ENCODE data around the gene CREB5. TPM values are rescaled to one million over a fixed set of nuclear protein-coding genes. Genes with fewer than 3 reads are reported as not detected.

The CREB5 gene
- polyA plus RNA-seq, 1 donor from 2014 or later = 3.7 TPM

DNA sequence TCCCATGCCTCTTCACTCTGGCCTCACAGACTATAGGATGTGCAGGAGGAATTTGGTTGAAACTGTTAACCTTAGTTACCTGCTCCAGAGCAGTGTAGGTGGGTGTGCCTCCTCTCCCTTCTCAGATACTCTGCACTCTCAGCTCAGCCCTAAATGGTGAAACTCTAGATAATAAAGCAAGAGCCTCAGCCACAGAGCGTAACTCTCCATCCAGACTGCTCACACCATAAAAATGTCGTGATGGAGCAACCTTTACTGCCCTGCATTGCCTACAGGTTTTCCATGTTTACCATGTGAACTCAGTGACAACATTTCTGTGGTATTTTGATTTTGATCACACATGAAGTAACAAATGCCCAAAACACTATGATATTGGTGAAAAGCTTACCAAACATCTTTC lies 227.7 kb downstream of the CREB5 start:
- H3K36me3 ChIP-seq (ENCODE audit: insufficient read depth, low read length) = no peaks in the 10 kb centered on the region
- H3F3A ChIP-seq (ENCODE audit: insufficient read depth, low read length, poor library complexity, severe bottlenecking) = no peaks in the 10 kb centered on the region
- H3K9me2 ChIP-seq (ENCODE audit: insufficient read depth, low read length) = no peaks in the 10 kb centered on the region
- no peaks in the 10 kb centered on the region for H3K27me3 ChIP-seq (ENCODE audit: insufficient read depth, low read depth, low read length)
- no peak overlapping the region for H3K27ac ChIP-seq (ENCODE audit: low read length)
- TF ChIP-seq EZH2 (IDR thresholded peaks at IDR 0.05; ENCODE audit: borderline replicate concordance, insufficient read depth, low read length, poor library complexity, severe bottlenecking) = no peak
- TF ChIP-seq MXI1 (conservative IDR thresholded peaks at IDR 0.05; ENCODE audit: poor library complexity, severe bottlenecking) = no peak
- no peak for TF ChIP-seq RAD21 (conservative IDR thresholded peaks at IDR 0.05)
- TF ChIP-seq, protein P1, sequence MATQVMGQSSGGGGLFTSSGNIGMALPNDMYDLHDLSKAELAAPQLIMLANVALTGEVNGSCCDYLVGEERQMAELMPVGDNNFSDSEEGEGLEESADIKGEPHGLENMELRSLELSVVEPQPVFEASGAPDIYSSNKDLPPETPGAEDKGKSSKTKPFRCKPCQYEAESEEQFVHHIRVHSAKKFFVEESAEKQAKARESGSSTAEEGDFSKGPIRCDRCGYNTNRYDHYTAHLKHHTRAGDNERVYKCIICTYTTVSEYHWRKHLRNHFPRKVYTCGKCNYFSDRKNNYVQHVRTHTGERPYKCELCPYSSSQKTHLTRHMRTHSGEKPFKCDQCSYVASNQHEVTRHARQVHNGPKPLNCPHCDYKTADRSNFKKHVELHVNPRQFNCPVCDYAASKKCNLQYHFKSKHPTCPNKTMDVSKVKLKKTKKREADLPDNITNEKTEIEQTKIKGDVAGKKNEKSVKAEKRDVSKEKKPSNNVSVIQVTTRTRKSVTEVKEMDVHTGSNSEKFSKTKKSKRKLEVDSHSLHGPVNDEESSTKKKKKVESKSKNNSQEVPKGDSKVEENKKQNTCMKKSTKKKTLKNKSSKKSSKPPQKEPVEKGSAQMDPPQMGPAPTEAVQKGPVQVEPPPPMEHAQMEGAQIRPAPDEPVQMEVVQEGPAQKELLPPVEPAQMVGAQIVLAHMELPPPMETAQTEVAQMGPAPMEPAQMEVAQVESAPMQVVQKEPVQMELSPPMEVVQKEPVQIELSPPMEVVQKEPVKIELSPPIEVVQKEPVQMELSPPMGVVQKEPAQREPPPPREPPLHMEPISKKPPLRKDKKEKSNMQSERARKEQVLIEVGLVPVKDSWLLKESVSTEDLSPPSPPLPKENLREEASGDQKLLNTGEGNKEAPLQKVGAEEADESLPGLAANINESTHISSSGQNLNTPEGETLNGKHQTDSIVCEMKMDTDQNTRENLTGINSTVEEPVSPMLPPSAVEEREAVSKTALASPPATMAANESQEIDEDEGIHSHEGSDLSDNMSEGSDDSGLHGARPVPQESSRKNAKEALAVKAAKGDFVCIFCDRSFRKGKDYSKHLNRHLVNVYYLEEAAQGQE (IDR thresholded peaks at IDR 0.05; ENCODE audit: borderline replicate concordance) = no peak
- TF ChIP-seq, protein P2, sequence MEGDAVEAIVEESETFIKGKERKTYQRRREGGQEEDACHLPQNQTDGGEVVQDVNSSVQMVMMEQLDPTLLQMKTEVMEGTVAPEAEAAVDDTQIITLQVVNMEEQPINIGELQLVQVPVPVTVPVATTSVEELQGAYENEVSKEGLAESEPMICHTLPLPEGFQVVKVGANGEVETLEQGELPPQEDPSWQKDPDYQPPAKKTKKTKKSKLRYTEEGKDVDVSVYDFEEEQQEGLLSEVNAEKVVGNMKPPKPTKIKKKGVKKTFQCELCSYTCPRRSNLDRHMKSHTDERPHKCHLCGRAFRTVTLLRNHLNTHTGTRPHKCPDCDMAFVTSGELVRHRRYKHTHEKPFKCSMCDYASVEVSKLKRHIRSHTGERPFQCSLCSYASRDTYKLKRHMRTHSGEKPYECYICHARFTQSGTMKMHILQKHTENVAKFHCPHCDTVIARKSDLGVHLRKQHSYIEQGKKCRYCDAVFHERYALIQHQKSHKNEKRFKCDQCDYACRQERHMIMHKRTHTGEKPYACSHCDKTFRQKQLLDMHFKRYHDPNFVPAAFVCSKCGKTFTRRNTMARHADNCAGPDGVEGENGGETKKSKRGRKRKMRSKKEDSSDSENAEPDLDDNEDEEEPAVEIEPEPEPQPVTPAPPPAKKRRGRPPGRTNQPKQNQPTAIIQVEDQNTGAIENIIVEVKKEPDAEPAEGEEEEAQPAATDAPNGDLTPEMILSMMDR (IDR thresholded peaks at IDR 0.05; ENCODE audit: poor library complexity, severe bottlenecking) = no peak
- H3K4me3 ChIP-seq (ENCODE audit: low read length) = no peak overlapping the region
- H3K4me2 ChIP-seq (ENCODE audit: low read length) = no peak overlapping the region
- no peak overlapping the region for H2AFZ ChIP-seq (ENCODE audit: low read depth, low read length)
- H3K9me3 ChIP-seq (ENCODE audit: low read length) = no peaks in the 10 kb centered on the region
- no peak overlapping the region for H3K9ac ChIP-seq (ENCODE audit: low read length)
- H4K20me1 ChIP-seq (ENCODE audit: insufficient read depth) = no peaks in the 10 kb centered on the region
- no peaks in the 10 kb centered on the region for H3K79me2 ChIP-seq (replicated peaks; ENCODE audit: insufficient read depth, low read length)

DNA sequence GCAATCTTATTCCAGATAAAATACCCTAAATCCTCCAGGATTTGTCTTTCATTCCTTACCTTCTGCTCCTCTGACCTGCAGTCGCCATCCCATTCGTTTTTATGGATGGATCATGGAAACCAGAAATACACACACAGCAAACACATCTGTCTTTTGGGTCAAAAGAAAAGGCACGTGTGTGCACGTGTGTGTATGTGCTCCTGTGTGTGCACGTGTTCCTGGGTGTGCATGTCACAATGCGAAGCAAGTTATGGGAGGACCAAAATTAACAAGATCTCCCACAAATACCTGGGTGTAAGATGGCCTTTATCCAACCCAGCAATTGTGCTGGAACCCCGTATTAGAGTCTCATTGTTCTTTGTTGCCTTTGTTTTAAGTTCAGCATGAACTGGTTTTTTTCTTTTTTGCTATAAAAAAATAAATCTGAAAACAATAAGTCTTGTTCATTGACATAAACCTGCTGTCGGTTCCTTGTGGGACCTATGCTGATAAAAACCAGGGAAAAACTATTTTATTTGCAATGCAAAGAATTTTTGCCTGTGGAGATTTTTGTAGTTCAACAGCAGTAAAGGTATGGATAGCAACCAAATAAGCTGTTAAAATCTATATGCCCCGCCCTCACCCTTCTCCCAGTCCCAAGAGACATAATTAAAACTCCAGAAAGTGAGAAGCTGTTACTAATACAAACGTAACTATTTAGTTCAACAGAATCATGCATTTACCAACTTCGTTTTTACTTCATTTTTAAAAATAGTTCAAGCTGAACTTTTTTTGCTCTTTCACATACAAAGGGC lies 229.6 kb downstream of the CREB5 start:
- Histone ChIP-seq H3K4me2 (ENCODE audit: low read length) (no peak overlapping the region), H3K9ac (ENCODE audit: low read length) (no peak overlapping the region), H2AFZ (ENCODE audit: low read depth, low read length) (no peak overlapping the region), H3K4me3 (ENCODE audit: low read length) (no peak overlapping the region), H3K36me3 (ENCODE audit: insufficient read depth, low read length) (no peaks in the 10 kb centered on the region), H3K27ac (ENCODE audit: low read length) (no peak overlapping the region), H3K9me3 (ENCODE audit: low read length) (no peaks in the 10 kb centered on the region), H4K20me1 (ENCODE audit: insufficient read depth) (no peaks in the 10 kb centered on the region), H3K79me2 (replicated peaks; ENCODE audit: insufficient read depth, low read length) (no peaks in the 10 kb centered on the region), H3K27me3 (ENCODE audit: insufficient read depth, low read depth, low read length) (no peaks in the 10 kb centered on the region), H3K9me2 (ENCODE audit: insufficient read depth, low read length) (no peaks in the 10 kb centered on the region), H3F3A (ENCODE audit: insufficient read depth, low read length, poor library complexity, severe bottlenecking) (no peaks in the 10 kb centered on the region)
- TF ChIP-seq MXI1 (conservative IDR thresholded peaks at IDR 0.05; ENCODE audit: poor library complexity, severe bottlenecking) = no peak

DNA sequence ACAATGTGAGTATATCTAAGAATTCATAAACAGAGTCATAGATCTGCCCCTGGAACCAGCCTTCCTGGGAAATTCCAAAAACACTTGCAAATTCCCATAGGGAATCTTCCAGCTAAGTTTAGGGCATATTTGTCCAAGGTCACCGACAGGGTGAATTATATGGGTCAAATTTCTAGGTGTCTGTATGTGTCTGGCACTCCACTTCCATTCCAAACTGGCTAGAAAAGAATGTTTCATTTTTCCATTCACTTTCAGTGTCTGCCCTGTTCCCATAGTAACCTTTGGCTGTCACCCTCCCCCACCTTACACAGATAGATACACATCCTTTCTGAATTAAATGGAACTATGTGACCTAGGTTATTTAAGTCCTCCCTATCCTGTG lies 230.9 kb downstream of the CREB5 start:
- Histone ChIP-seq H3K36me3 (ENCODE audit: insufficient read depth, low read length) (no peaks in the 10 kb centered on the region), H3K9ac (ENCODE audit: low read length) (no peak overlapping the region), H3K4me3 (ENCODE audit: low read length) (peak overlapping the region; percentile 11), H3K27ac (ENCODE audit: low read length) (no peak overlapping the region), H4K20me1 (ENCODE audit: insufficient read depth) (no peaks in the 10 kb centered on the region), H3K9me2 (ENCODE audit: insufficient read depth, low read length) (no peaks in the 10 kb centered on the region), H3K9me3 (ENCODE audit: low read length) (no peaks in the 10 kb centered on the region), H3K79me2 (replicated peaks; ENCODE audit: insufficient read depth, low read length) (no peaks in the 10 kb centered on the region), H2AFZ (ENCODE audit: low read depth, low read length) (no peak overlapping the region), H3K27me3 (ENCODE audit: insufficient read depth, low read depth, low read length) (no peaks in the 10 kb centered on the region), H3K4me2 (ENCODE audit: low read length) (peak overlapping the region; percentile 21), H3F3A (ENCODE audit: insufficient read depth, low read length, poor library complexity, severe bottlenecking) (no peaks in the 10 kb centered on the region)
- TF ChIP-seq, protein P2 (IDR thresholded peaks at IDR 0.05; ENCODE audit: poor library complexity, severe bottlenecking) = no peak
- TF ChIP-seq MXI1 (conservative IDR thresholded peaks at IDR 0.05; ENCODE audit: poor library complexity, severe bottlenecking) = no peak
- peak; percentile 22 for TF ChIP-seq RAD21 (conservative IDR thresholded peaks at IDR 0.05)
- TF ChIP-seq, protein P1 (IDR thresholded peaks at IDR 0.05; ENCODE audit: borderline replicate concordance) = no peak
- peak; percentile 52 for TF ChIP-seq EP300 (conservative IDR thresholded peaks at IDR 0.05; ENCODE audit: poor library complexity, severe bottlenecking)
- TF ChIP-seq EZH2 (IDR thresholded peaks at IDR 0.05; ENCODE audit: borderline replicate concordance, insufficient read depth, low read length, poor library complexity, severe bottlenecking) = no peak
- no peak for TF ChIP-seq POLR2AphosphoS5 (IDR thresholded peaks at IDR 0.05)
